Measurements from ENCODE around the gene COCH.

DNA sequence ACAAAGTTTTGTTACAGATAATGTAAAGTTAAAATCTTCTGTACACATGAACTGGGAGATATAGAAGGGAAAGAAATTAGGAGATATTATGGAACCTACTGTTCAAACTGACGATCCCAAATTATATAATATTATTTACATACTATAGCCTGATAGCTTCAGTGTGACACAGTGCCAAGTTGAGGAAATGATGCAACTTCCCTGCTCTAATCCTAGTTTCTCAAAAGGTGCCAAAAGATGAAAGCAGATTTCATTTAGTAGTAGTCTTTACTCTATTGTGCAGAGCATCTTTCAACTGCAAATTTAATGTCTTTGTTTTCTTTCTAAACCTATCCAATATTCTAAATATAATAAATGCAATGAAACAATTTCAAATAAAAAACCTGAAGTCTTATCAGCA is 46.9 kb downstream of the COCH start:
- TF ChIP-seq, protein P1, sequence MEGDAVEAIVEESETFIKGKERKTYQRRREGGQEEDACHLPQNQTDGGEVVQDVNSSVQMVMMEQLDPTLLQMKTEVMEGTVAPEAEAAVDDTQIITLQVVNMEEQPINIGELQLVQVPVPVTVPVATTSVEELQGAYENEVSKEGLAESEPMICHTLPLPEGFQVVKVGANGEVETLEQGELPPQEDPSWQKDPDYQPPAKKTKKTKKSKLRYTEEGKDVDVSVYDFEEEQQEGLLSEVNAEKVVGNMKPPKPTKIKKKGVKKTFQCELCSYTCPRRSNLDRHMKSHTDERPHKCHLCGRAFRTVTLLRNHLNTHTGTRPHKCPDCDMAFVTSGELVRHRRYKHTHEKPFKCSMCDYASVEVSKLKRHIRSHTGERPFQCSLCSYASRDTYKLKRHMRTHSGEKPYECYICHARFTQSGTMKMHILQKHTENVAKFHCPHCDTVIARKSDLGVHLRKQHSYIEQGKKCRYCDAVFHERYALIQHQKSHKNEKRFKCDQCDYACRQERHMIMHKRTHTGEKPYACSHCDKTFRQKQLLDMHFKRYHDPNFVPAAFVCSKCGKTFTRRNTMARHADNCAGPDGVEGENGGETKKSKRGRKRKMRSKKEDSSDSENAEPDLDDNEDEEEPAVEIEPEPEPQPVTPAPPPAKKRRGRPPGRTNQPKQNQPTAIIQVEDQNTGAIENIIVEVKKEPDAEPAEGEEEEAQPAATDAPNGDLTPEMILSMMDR (tag by site-specific recombination; IDR thresholded peaks at IDR 0.05): no peak
- no peak for TF ChIP-seq ZNF707 (tag by site-specific recombination; IDR thresholded peaks at IDR 0.05)
